GM20431 (cell line): ENCODE data around the gene PFKP.

Experiments
- in situ Hi-C: fragments of 300-500 bp; cut with MseI, MboI; formaldehyde crosslinking; loops from one replicate; pipeline ENCODE4 v1.15.0; 2020; ENCODE audit warnings: low sequenced_read_pairs; ENCODE audit not compliant: unreplicated experiment

Gene PFKP

DNA sequence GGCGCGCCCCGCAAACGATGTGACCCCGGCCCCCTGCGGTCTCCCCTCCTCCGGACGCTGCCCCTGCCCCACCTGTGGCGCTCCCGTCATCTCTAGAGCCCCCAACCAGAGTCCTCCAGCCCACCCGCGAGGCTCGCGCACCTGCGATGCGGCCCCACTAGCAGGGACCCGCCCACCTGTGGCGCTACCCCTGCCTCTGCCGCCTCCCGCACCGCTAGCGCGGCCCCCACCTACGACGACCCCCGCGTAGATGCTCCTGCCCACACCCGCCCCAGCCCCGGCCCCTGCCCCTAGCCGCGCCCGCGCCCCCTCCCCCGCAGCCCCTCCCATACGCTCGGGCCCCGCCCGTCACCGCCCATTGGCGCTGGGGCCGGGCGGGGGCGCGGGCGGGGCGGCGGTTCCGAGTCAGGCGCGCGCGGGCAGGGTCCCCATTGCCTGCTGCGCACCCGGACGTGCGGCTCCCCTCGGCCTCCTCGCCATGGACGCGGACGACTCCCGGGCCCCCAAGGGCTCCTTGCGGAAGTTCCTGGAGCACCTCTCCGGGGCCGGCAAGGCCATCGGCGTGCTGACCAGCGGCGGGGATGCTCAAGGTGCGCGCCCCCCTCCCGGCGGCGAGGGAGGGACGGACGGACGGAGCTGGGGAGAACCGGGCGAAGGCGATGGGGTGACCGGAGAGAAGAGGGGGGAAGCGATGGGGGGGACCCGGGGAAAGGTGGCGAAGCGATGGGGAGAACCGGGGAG is at the start of gene PFKP:
Gene PFKP, plus strand, starts transcription at position 431 of the 741 bp plus-strand sequence. Its CDS starts 48 bp downstream, at position 479.
- in situ Hi-C loops: no loop called here

DNA sequence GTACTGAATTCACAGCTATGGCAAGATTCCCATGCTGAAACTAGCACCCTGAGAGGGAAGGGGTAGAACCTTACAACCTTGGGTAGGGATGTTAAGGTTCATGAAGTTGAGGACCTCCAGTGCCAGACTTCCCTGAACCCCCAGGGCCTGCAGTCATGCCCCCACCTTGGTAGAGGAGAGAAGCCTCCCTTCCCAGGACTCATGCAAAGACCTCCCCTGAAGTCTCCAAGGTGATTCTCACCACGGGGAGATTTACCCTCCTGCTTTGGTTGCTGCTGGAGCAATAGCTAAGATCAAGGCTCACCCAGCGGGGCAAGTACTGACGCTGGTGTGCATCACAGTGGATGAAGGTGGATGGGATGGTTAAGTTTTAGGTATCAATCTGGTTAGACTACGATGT is 49.1 kb upstream of the PFKP start:
- in situ Hi-C loops: no loop called here

GRCh38 chr10:3020311-3020710 is 47.0 kb upstream of the PFKP start:
- in situ Hi-C loops: no loop called here

DNA sequence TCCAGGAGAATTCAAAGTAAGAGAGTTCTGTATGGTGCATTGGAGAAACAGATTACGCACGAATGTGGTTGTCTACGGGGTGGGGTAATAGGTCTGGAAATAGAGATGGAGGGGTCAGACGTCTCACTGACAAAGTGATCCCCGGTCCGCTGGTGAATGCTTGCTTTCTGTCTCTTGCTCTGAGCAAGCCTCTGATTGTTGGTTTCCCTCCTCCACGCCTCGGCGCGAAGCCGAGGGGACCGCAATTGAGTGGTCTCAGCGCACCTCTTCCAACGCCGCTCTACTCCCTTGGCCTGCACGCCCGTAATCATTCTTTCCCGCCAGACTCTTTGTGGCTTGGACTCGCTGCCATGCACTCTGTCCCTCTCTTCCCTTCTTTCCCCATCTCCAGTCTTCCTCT is 46.5 kb upstream of the PFKP start:
- in situ Hi-C loops: no loop called here

DNA sequence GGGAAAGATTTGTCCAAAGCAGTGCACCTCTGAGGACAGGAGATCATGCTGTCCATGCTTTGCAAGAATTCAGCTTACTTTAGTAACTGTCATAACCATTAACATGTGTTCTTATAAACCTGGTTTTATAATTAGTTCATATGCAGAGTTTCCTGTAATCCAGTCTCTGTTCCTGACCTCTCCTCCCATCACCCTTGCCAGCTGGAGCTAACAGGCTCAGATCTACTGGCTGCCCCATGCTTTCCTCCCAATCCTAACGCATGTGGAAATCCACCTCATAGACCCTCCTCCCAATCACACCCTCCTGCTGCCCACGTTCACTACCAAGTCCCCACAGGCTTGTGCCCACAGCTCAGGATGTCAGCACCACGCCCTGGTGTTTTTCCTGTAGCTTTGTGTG is 45.3 kb upstream of the PFKP start:
- in situ Hi-C loops: no loop called here

- in situ Hi-C loops: no loop called here
Measured at GRCh38 chr10:3023892-3024291, 43.5 kb upstream of the PFKP start.

DNA sequence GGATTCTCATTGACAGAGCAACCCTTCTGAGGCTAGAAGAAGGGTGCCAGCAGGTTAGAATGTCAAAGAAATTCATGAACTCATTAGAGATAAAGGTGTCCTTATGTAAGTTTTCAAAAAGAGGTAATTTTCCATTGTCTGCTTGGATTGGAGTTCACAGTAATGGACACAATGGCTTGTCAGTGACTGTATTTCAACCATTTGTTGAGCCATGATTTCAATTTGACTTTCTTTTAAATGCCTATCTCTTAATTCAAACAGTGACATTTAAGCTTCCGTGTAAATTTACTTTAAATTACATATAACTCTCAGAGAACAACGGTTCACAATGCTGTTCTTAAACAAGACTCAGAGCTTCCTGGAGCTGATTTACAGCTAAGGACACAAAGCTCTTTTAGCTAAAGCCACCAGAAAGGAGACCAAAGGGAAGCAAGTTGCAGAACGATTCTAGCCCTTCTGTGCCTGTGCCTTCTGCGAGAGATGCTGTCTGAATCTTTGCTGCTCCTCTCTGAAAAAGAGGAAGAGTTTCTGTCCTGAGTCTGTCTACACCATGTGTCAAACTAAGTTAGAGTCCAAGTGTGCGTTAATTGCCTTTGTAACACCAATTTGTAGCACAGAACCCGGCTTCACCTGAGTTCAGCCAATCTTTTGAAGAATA is 42.2 kb upstream of the PFKP start:
- in situ Hi-C loops: no loop called here

DNA sequence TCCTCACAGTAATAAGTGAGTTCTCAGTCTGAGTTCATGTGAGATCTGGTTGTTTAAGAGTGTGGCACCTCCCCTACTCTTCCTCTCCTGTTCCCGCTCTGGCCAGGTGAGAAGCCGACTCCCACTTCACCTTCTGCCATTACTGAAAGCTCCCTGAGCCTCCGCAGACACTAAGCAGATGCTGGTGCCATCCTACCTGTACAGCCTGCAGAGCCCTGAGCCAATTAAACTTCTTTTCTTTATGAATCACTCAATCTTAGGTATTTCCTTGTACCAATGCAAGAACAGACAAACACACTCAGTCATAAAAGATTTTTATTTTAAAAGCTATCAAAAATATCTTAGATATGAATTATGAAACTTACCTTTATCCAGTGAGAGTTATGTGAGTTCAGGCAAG is 39.5 kb upstream of the PFKP start:
- in situ Hi-C loops: no loop called here

- in situ Hi-C loops: no loop called here
Measured at GRCh38 chr10:3028441-3028840, 38.9 kb upstream of the PFKP start.

DNA sequence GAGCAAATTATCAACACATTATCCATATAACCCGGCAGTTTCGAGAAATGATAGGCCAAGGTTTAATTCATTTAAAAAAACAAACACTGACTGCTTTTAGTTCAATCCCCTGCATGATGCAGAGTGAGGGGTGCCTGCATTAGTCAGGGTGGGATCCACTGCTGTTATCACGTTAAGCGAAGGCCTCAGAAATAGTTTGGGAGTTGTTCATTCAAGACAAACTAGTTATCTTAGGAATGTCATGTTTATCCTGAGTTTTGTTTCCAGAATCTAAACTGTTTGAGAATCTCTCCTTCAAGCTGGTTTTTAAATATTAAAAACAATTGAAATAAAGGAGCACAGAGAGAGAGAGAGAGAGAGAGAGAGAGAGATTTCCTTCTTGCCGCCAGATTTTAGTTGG is 36.6 kb upstream of the PFKP start:
- in situ Hi-C loops: no loop called here

GRCh38 chr10:3031490-3031889 is 35.9 kb upstream of the PFKP start:
- in situ Hi-C loops: no loop called here

DNA sequence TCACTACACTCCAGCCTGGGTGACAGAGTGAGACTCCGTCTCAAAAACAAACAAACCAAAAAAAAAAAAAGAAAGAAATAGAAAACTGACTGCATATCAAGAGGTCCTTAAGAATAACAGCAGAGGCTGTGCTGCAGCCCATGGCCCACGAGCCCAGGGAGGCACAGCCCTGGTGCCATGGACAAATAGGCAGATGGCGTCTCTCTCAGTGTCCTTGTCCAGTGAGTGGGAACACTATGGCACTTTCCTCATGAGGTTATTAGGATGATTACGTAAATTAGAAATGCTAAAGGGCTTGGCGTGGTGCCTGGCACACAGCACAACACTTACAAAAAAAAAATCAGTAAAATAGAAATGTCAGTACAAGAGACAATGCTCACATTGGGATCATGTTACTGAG is 33.4 kb upstream of the PFKP start:
- in situ Hi-C loops: no loop called here

- in situ Hi-C loops: no loop called here
Measured at GRCh38 chr10:3034616-3035015, 32.7 kb upstream of the PFKP start.

GRCh38 chr10:3036155-3037021 is 31.0 kb upstream of the PFKP start:
- in situ Hi-C loops: no loop called here

- in situ Hi-C loops: no loop called here
Measured at GRCh38 chr10:3037182-3037581, 30.2 kb upstream of the PFKP start.

GRCh38 chr10:3040069-3040468 is 27.3 kb upstream of the PFKP start:
- in situ Hi-C loops: loop anchor here (10.0 kb wide), 1 partner anchor 115 kb away; no protein-coding TSS in a partner anchor

DNA sequence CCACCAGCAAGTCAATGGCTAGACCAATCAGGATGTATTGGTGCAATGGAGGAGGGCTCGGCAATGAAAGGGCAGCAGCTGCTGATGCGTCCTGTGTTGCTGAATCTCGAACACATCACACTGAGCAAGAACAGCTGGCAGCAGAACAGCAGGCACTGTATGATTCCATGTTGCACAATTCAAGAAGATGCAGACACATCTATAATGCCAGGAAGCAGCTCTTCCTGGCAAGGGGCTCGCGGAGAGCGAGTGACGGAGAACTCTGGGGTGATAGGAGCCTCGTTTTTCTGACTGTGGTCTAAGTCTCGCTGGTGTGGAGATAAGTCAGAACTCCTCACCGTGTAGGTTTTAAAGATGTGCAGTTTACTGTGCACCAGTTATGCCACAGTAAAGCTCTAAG is 24.8 kb upstream of the PFKP start:
- in situ Hi-C loops: loop anchor here (10.0 kb wide), 1 partner anchor 118 kb away; no protein-coding TSS in a partner anchor

- in situ Hi-C loops: loop anchor here (10.0 kb wide), 1 partner anchor 119 kb away; no protein-coding TSS in a partner anchor
Measured at GRCh38 chr10:3043512-3044368, 23.6 kb upstream of the PFKP start.

DNA sequence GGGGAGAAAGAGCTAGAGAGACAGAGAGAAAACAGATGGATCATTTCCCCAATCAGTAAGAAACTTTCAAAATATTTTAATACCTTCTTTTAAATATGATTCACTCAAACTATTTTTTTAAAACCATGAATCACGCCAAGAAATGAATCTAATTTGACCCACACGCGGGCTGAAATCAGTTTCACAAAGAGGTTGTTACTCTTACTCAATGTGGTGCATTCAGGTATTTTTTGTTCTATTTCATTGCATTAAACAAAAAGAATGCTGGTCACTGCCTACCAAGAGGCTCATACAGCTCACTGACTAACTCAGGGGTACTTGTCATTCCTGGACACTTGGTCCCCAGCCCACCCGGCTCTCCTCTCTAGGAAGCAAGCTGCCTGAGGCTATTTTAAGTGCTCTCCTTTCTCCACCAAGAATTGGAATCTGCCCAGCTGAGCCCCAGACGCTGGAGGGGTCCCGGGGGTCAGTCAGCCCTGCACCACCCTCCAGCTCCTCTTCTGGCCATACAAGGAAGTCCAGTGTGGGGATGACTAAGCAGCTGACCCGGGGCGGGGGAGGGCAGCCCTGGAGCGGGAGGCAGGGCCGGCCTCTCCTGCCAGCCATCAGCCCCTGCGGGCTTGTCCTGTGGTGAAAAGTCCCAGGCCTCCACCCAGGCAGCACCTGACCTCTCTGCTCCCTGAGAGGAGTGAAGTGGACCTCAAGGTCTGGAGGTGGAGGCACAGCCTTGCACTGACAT is 21.7 kb upstream of the PFKP start:
- in situ Hi-C loops: loop anchor here (10.0 kb wide), 1 partner anchor 121 kb away; no protein-coding TSS in a partner anchor
